ENCODE results near the gene TAS2R39. TPM values are rescaled to one million over a fixed set of nuclear protein-coding genes. Genes with fewer than 3 reads are reported as not detected.
"Not testable (repeated sequence)": the region's sequence is repeated elsewhere in the genome, so short reads cannot be mapped to it uniquely, and the experiment has no call there.

The TAS2R39 gene
- total RNA-seq = not detected

- ATAC-seq = no peak
These were observed at the start of gene TAS2R39 for GRCh38 chr7:143183024-143183423. Gene TAS2R39, plus strand, starts transcription at chr7:143183419. Its CDS starts 0 bp downstream, at chr7:143183419.

GRCh38 chr7:143147070-143147469 lies 36.1 kb upstream of the TAS2R39 start:
- no peak for ATAC-seq

GRCh38 chr7:143148050-143148449 lies 35.2 kb upstream of the TAS2R39 start:
- ATAC-seq = no peak

GRCh38 chr7:143148651-143149050 lies 34.6 kb upstream of the TAS2R39 start:
- ATAC-seq = no peak

GRCh38 chr7:143150696-143151095 lies 32.5 kb upstream of the TAS2R39 start:
- not testable (repeated sequence) for ATAC-seq

- not testable (repeated sequence) for ATAC-seq
These were observed 24.6 kb upstream of the TAS2R39 start for GRCh38 chr7:143158617-143159016.

- peak; percentile 39 for ATAC-seq
These were observed 11.5 kb upstream of the TAS2R39 start for GRCh38 chr7:143171697-143172096.

- peak; percentile 65 for ATAC-seq
These were observed 10.9 kb upstream of the TAS2R39 start for GRCh38 chr7:143172354-143172753.

GRCh38 chr7:143176128-143176527 lies 7.1 kb upstream of the TAS2R39 start:
- no peak for ATAC-seq

GRCh38 chr7:143177374-143178119 lies 5.7 kb upstream of the TAS2R39 start:
- no peak for ATAC-seq

GRCh38 chr7:143180771-143181170 lies 2.4 kb upstream of the TAS2R39 start:
- ATAC-seq = not testable (repeated sequence)

- ATAC-seq = no peak
These were observed 1.9 kb upstream of the TAS2R39 start for GRCh38 chr7:143181349-143181748.

GRCh38 chr7:143185551-143185950 lies 2.3 kb downstream of the TAS2R39 start:
- ATAC-seq = no peak

- no peak for ATAC-seq
These were observed 5.8 kb downstream of the TAS2R39 start for GRCh38 chr7:143188994-143189393.

- ATAC-seq = no peak
These were observed 10.7 kb downstream of the TAS2R39 start for GRCh38 chr7:143193880-143194279.

- ATAC-seq = no peak
These were observed 15.8 kb downstream of the TAS2R39 start for GRCh38 chr7:143199040-143199439.

GRCh38 chr7:143202161-143202560 lies 18.9 kb downstream of the TAS2R39 start:
- no peak for ATAC-seq

GRCh38 chr7:143203386-143203785 lies 20.2 kb downstream of the TAS2R39 start:
- ATAC-seq = no peak

- no peak for ATAC-seq
These were observed 22.5 kb downstream of the TAS2R39 start for GRCh38 chr7:143205560-143206293.

GRCh38 chr7:143210541-143210940 lies 27.3 kb downstream of the TAS2R39 start:
- ATAC-seq = no peak

GRCh38 chr7:143213478-143213877 lies 30.3 kb downstream of the TAS2R39 start:
- not testable (repeated sequence) for ATAC-seq

- ATAC-seq = peak; percentile 96
These were observed 31.8 kb downstream of the TAS2R39 start for GRCh38 chr7:143214789-143215679.

GRCh38 chr7:143216151-143216550 lies 32.9 kb downstream of the TAS2R39 start:
- no peak for ATAC-seq

All from esophagus mucosa (tissue), 1 donor.